Esophagus muscularis mucosa (tissue), 4 donors: Measurements from ENCODE around the gene PPP1R3F.

ENCODE experiments used
- EP300 ChIP-seq: sonication (generic); formaldehyde crosslinking; IDR thresholded peaks from one replicate; pipeline ENCODE4 v1.6.1; 2017; ENCODE audit warnings: antibody characterized with exemption
- POLR2A ChIP-seq: fragments of 450-650 bp; IDR thresholded peaks from one replicate; pipeline ENCODE4 v1.6.1; 2017; ENCODE audit warnings: antibody characterized with exemption, moderate library complexity, mild to moderate bottlenecking, low read depth
- POLR2AphosphoS5 ChIP-seq, 2 donors: sonication (generic); formaldehyde crosslinking; IDR thresholded peaks; one replicate each; pipeline ENCODE4 v1.6.1; 2017; ENCODE audit warnings: antibody characterized with exemption in 2 of 2
- TF ChIP-seq, protein P1 (sequence below), 3 experiments: fragments of 200-600 bp in 2 of 3; fragments of 450-650 bp in 1 of 3; sonication (generic) in 2 of 3; IDR thresholded peaks; one replicate each; pipeline ENCODE4 v1.5.1; 2017 to 2019; ENCODE audit warnings: antibody characterized with exemption in 3 of 3, mild to moderate bottlenecking in 2 of 3, moderate library complexity in 1 of 3

- TF ChIP-seq, protein P1, sequence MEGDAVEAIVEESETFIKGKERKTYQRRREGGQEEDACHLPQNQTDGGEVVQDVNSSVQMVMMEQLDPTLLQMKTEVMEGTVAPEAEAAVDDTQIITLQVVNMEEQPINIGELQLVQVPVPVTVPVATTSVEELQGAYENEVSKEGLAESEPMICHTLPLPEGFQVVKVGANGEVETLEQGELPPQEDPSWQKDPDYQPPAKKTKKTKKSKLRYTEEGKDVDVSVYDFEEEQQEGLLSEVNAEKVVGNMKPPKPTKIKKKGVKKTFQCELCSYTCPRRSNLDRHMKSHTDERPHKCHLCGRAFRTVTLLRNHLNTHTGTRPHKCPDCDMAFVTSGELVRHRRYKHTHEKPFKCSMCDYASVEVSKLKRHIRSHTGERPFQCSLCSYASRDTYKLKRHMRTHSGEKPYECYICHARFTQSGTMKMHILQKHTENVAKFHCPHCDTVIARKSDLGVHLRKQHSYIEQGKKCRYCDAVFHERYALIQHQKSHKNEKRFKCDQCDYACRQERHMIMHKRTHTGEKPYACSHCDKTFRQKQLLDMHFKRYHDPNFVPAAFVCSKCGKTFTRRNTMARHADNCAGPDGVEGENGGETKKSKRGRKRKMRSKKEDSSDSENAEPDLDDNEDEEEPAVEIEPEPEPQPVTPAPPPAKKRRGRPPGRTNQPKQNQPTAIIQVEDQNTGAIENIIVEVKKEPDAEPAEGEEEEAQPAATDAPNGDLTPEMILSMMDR (IDR thresholded peaks at IDR 0.05), result no peak
- TF ChIP-seq EP300, result no peak
- TF ChIP-seq POLR2A, result no peak
- no peak for TF ChIP-seq POLR2AphosphoS5 (IDR thresholded peaks at IDR 0.05)
Observed at GRCh38 chrX:49278081-49278480, 8.5 kb downstream of the PPP1R3F start.
